SK-N-SH treated with all-trans-retinoic acid at 6 μM for 48 hours (cell line): Measurements from ENCODE around the gene GPR132.

ENCODE experiments used
- ATAC-seq: fragments of 200-7000 bp; cut with Tn5 transposase; 3 replicates; pipeline ENCODE4 v1.9.1; 2020; ENCODE audit warnings: mild to moderate bottlenecking, moderate library complexity
- ARNTL ChIP-seq: fragments of 450-650 bp; formaldehyde crosslinking; IDR thresholded peaks from 2 replicates; pipeline ENCODE4 v1.5.0; 2020; ENCODE audit warnings: low read depth, mild to moderate bottlenecking, moderate library complexity, borderline replicate concordance
- BACH2 ChIP-seq: fragments of 250-450 bp; sonication (Bioruptor Pico); IDR thresholded peaks from 2 replicates; pipeline ENCODE4 v1.9.0; 2021; ENCODE audit warnings: mild to moderate bottlenecking, borderline replicate concordance
- CREB5 ChIP-seq: fragments of 250-450 bp; sonication (Bioruptor Pico); IDR thresholded peaks from 2 replicates; pipeline ENCODE4 v1.5.1; 2020; ENCODE audit warnings: low read depth, mild to moderate bottlenecking, moderate library complexity
- CSDC2 ChIP-seq: fragments of 250-450 bp; sonication (Bioruptor Pico); IDR thresholded peaks from 2 replicates; pipeline ENCODE4 v1.5.0; 2020; ENCODE audit warnings: mild to moderate bottlenecking, moderate library complexity
- ESRRG ChIP-seq: fragments of 250-450 bp; sonication (Bioruptor Pico); IDR thresholded peaks from 2 replicates; pipeline ENCODE4 v1.6.1; 2021; ENCODE audit warnings: mild to moderate bottlenecking
- GLIS3 ChIP-seq: fragments of 250-450 bp; sonication (Bioruptor Pico); IDR thresholded peaks from 2 replicates; pipeline ENCODE4 v1.5.0; 2020; ENCODE audit warnings: mild to moderate bottlenecking, moderate library complexity
- ISL1 ChIP-seq: fragments of 250-450 bp; sonication (Bioruptor Pico); IDR thresholded peaks from 2 replicates; pipeline ENCODE4 v2.1.2; 2022; ENCODE audit warnings: mild to moderate bottlenecking, moderate library complexity
- OSR1 ChIP-seq: fragments of 250-450 bp; sonication (Bioruptor Pico); IDR thresholded peaks from 2 replicates; pipeline ENCODE4 v1.8.0; 2022; ENCODE audit warnings: moderate library complexity, mild to moderate bottlenecking, inconsistent platforms
- PATZ1 ChIP-seq: fragments of 250-450 bp; sonication (Bioruptor Pico); IDR thresholded peaks from 2 replicates; pipeline ENCODE4 v1.8.0; 2020; ENCODE audit warnings: mild to moderate bottlenecking, moderate library complexity, borderline replicate concordance
- PPARA ChIP-seq: fragments of 250-450 bp; sonication (Bioruptor Pico); IDR thresholded peaks from 2 replicates; pipeline ENCODE4 v1.5.0; 2020; ENCODE audit warnings: mild to moderate bottlenecking, borderline replicate concordance
- RARB ChIP-seq: fragments of 250-450 bp; sonication (Bioruptor Pico); IDR thresholded peaks from 2 replicates; pipeline ENCODE4 v1.8.0; 2021; ENCODE audit warnings: mild to moderate bottlenecking, moderate library complexity
- SNAI2 ChIP-seq: fragments of 250-450 bp; sonication (Bioruptor Pico); IDR thresholded peaks from 2 replicates; pipeline ENCODE4 v1.5.0; 2020; ENCODE audit warnings: mild to moderate bottlenecking, moderate library complexity
- TOX ChIP-seq: fragments of 250-450 bp; sonication (Bioruptor Pico); IDR thresholded peaks from 2 replicates; pipeline ENCODE4 v1.8.0; 2021; ENCODE audit warnings: mild to moderate bottlenecking, moderate library complexity, borderline replicate concordance
- TSHZ2 ChIP-seq: fragments of 250-450 bp; sonication (Bioruptor Pico); IDR thresholded peaks from 2 replicates; pipeline ENCODE4 v1.5.0; 2020; ENCODE audit warnings: mild to moderate bottlenecking, moderate library complexity
- ZC3H10 ChIP-seq: fragments of 250-450 bp; sonication (Bioruptor Pico); IDR thresholded peaks from 2 replicates; pipeline ENCODE4 v1.5.1; 2021; ENCODE audit warnings: mild to moderate bottlenecking, moderate library complexity
- ZFP3 ChIP-seq: fragments of 250-450 bp; sonication (Bioruptor Pico); IDR thresholded peaks from 2 replicates; pipeline ENCODE4 v1.5.0; 2020; ENCODE audit warnings: mild to moderate bottlenecking, moderate library complexity
- ZFP30 ChIP-seq: fragments of 450-650 bp; formaldehyde crosslinking; IDR thresholded peaks from 2 replicates; pipeline ENCODE4 v1.5.0; 2022; ENCODE audit warnings: mild to moderate bottlenecking, moderate library complexity
- ZNF565 ChIP-seq: fragments of 450-650 bp; formaldehyde crosslinking; conservative IDR thresholded peaks from 2 replicates; pipeline ENCODE4 v1.5.0; 2020; ENCODE audit warnings: low read depth, mild to moderate bottlenecking, moderate library complexity
- ZNF70 ChIP-seq: fragments of 450-650 bp; formaldehyde crosslinking; IDR thresholded peaks from 2 replicates; pipeline ENCODE4 v1.5.0; 2020; ENCODE audit warnings: mild to moderate bottlenecking, moderate library complexity
- ZNF8 ChIP-seq: fragments of 450-650 bp; formaldehyde crosslinking; IDR thresholded peaks from 2 replicates; pipeline ENCODE4 v1.5.0; 2020; ENCODE audit warnings: mild to moderate bottlenecking, moderate library complexity
- TF ChIP-seq, protein P1 (sequence below): fragments of 250-450 bp; sonication (Bioruptor Pico); IDR thresholded peaks from 2 replicates; pipeline ENCODE4 v1.5.1; 2021; ENCODE audit warnings: mild to moderate bottlenecking, moderate library complexity

Gene GPR132

GRCh38 chr14:105067140-105067968, 2.1 kb upstream of the GPR132 start:
- TF ChIP-seq, protein P1, sequence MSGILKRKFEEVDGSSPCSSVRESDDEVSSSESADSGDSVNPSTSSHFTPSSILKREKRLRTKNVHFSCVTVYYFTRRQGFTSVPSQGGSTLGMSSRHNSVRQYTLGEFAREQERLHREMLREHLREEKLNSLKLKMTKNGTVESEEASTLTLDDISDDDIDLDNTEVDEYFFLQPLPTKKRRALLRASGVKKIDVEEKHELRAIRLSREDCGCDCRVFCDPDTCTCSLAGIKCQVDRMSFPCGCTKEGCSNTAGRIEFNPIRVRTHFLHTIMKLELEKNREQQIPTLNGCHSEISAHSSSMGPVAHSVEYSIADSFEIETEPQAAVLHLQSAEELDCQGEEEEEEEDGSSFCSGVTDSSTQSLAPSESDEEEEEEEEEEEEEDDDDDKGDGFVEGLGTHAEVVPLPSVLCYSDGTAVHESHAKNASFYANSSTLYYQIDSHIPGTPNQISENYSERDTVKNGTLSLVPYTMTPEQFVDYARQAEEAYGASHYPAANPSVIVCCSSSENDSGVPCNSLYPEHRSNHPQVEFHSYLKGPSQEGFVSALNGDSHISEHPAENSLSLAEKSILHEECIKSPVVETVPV = no peak
- TF ChIP-seq SNAI2 (CRISPR knock-in tag) (no peak), BACH2 (no peak), ZC3H10 (no peak), CSDC2 (CRISPR knock-in tag) (no peak), TSHZ2 (no peak), ZNF70 (CRISPR knock-in tag) (no peak), OSR1 (no peak), ESRRG (CRISPR knock-in tag) (no peak), ZNF565 (CRISPR knock-in tag) (no peak), PATZ1 (no peak), ISL1 (CRISPR knock-in tag) (no peak), TOX (CRISPR knock-in tag) (no peak)
- peak; percentile 40 for ATAC-seq

- TF ChIP-seq CSDC2 (CRISPR knock-in tag) (no peak), ZFP30 (no peak), ARNTL (CRISPR knock-in tag) (no peak), ZNF565 (CRISPR knock-in tag) (no peak), PPARA (CRISPR knock-in tag) (no peak), ZC3H10 (no peak), BACH2 (no peak), ZNF8 (CRISPR knock-in tag) (no peak), CREB5 (CRISPR knock-in tag) (no peak), ZFP3 (no peak), RARB (CRISPR knock-in tag) (no peak), TOX (CRISPR knock-in tag) (no peak), GLIS3 (CRISPR knock-in tag) (no peak), OSR1 (no peak), ZNF70 (CRISPR knock-in tag) (no peak)
- TF ChIP-seq, protein P1 = no peak
- no peak for ATAC-seq
Measured at GRCh38 chr14:105066240-105067071, 1.2 kb upstream of the GPR132 start.
